LoVo (cell line): ENCODE measurements around the gene GABBR1.
A peak's percentile ranks its signal among the peaks of the same experiment; 100 is the strongest.

Source experiments
- DNase-seq: peaks from one replicate; pipeline ENCODE4 v3.0.0-alpha.2; 2016; ENCODE audit warnings: low spot score

The GABBR1 gene

GRCh38 chr6:29653452-29654038 is 20.6 kb upstream of the GABBR1 start:
- peak; percentile 82 for DNase-seq

- DNase-seq: no peak
Measured at GRCh38 chr6:29652198-29652584, 19.2 kb upstream of the GABBR1 start.

GRCh38 chr6:29651413-29652197 is 18.6 kb upstream of the GABBR1 start:
- peak; percentile 57 for DNase-seq

GRCh38 chr6:29649701-29650673 is 17.0 kb upstream of the GABBR1 start:
- peak; percentile 99 for DNase-seq

- DNase-seq: peak; percentile 41
Measured at GRCh38 chr6:29647927-29648642, 15.1 kb upstream of the GABBR1 start.

- DNase-seq: peak; percentile 28
Measured at GRCh38 chr6:29641430-29642148, 8.6 kb upstream of the GABBR1 start.

GRCh38 chr6:29637247-29637646 is 4.3 kb upstream of the GABBR1 start:
- no peak for DNase-seq

GRCh38 chr6:29633534-29633905 is 537 bp upstream of the GABBR1 start:
- DNase-seq: no peak

- DNase-seq: peak; percentile 22
Measured at GRCh38 chr6:29631860-29632731, 887 bp downstream of the GABBR1 start.

GRCh38 chr6:29631209-29631810 is 1.7 kb downstream of the GABBR1 start:
- DNase-seq: no peak

- no peak for DNase-seq
Measured at GRCh38 chr6:29630315-29630714, 2.7 kb downstream of the GABBR1 start.

- no peak for DNase-seq
Measured at GRCh38 chr6:29629571-29629970, 3.4 kb downstream of the GABBR1 start.

- DNase-seq: no peak
Measured at GRCh38 chr6:29628419-29629281, 4.3 kb downstream of the GABBR1 start.

GRCh38 chr6:29627755-29628418 is 5.1 kb downstream of the GABBR1 start:
- DNase-seq: no peak

GRCh38 chr6:29626948-29627754 is 5.8 kb downstream of the GABBR1 start:
- DNase-seq: no peak

- DNase-seq: no peak
Measured at GRCh38 chr6:29625337-29625930, 7.5 kb downstream of the GABBR1 start.

- DNase-seq: no peak
Measured at GRCh38 chr6:29624520-29624961, 8.4 kb downstream of the GABBR1 start.
